NOMO-1 treated with dmso at 0.1 percent for 144 hours (cell line): ENCODE measurements around the gene VGLL4.
"Not testable (repeated sequence)": the region's sequence is repeated elsewhere in the genome, so short reads cannot be mapped to it uniquely, and the experiment has no call there.

ENCODE experiments used
- DNase-seq: peaks from one replicate; lab custom pipeline; 2025; ENCODE audit not compliant: unreplicated experiment; lab: John Stamatoyannopoulos, UW

The VGLL4 gene

DNA sequence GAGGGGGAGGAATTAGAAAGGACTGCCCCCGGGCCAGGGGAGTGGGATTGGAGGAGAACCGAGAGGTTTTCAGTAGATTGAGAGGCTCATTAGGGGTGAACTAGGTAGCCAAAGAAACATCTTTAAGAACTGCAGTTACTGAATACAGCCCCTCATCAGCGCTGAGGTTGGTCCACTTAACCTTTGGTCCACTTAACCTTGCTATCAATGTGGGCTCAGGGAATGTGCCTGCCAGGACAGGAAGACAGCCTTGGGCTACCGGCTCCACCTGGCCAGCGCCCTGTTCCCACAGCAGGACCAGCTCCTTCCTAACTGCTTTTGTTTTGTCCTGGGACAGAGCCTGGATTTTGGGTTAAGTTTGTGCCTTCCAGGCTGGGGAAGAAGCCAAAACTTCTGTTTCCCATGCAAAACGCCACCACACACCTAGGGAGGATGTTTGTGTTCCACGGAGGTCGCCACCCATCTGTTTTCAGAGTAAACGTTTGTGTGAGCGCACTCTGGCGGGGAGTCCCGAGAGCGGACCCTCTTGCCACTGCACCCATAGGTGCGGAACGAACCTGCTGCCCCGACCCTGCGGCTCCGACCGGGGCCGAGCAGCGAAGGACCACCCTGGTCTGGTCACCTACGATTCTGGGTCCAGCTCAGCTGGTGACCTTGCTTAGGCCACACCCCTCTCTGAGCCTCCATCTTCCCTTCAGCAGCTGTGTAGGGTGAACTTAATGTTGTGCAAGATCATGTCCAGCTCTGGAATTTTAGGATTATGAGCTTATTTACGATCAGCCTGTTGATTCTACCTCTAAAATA lies 107.4 kb downstream of the VGLL4 start:
- DNase-seq = no peak

DNA sequence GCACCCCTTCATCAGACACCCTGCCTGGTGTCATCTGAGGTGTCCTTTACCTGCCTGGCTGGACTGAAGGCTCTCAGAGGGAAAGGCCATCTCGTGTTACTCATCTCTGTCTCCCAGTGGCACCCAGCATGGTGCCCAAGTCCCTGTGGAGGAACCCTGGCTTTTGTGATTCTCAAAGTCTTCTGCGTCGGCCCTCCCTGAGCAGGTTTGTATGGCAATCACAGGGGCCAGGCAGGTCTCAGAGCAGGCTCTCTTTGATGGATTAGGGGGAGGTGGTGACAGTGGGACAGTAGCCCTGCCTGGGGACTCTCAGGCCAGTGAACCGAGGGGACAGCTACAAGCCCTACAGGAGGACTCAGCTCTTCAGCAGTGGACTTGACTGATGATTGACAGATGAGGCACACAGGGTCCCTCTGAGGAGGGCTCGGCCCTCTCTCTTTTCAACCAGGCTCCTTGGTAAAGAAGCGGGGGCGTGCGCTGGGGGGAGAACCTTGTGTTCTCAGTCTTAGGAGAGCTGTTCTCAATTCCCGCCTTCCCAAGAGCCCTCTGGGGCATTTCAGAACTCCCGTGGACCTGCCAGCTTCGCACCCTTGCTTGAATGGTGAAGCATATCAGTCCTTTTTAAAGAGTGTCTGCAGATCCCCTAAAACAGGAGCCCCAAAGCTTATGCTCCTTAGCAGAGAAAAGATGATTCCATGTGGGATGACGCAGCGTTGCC lies 108.3 kb downstream of the VGLL4 start:
- DNase-seq = no peak

DNA sequence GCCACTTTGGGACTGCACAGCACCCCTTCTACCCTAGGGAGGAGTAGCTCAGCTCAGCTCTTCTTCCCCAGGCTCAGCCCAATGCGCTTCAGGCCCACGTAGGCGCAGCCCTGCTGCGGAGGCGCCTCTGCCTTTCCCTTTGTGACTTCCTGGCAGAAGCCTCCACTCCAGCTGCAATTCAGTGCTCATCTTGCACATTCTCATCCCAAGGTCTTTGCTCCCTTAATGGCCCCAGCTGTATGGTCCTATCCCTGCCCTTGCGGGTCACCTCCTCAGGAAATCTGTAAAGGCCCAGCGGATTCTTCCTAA lies 109.0 kb downstream of the VGLL4 start:
- no peak for DNase-seq

DNA sequence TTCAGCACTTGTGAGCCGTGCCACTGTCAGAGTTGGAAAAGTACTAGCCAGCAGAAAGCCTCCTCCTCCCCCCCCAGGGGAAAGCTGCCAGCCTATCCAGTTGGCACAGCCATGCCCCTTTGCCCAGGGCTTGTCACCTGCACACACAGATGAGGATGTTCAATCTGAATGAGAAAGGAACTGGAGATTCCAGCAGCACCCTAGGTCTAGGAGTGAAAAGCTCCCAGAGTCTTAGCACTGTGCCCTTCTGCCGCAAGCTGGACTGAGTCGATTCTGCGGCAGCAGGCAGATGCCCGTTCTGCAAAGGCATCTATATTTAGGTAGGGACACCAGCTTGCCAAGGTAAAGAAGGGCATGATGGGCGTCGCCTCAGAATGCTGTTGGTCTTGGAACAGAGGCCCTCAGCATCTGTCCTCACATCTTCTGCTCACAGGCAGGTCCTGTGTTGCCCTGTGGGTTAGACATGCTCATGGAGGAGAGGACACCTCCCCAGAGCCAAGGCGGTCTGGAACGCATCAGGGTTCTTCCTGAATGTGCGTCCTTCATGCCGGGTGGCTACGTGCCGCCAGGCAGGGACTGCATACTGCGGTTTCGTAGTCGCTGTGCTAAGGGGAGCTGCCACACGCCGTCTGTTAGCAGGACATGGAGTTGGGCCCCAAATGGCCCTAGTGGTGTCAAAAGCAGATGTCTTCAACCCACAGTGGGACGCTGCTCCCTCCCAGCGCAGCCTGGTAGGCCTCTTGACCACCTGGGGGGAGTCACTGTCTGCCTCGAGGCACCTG lies 109.5 kb downstream of the VGLL4 start:
- DNase-seq = no peak

DNA sequence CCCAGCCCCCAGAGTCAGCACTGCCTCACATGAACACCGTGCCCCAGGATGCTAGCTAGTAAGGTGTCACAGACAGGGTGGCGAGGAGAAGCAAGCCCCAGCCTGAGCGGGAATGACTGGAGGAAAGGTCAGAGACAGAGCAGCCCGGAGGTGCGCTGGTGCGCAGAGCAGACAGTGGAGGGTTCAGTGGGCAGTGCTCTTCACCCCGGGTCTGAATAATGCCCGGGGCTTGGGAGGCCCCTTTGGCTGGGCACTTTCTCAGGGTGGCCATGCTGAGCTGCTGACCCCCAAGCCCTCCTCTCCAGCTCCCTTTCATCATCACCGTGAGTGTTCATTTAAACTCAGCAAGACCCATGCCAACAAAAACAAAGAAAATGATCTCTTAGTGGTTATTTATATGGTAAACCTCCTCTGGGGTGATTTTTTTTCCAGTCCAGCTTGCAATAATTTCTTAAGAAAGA lies 110.8 kb downstream of the VGLL4 start:
- DNase-seq = no peak

DNA sequence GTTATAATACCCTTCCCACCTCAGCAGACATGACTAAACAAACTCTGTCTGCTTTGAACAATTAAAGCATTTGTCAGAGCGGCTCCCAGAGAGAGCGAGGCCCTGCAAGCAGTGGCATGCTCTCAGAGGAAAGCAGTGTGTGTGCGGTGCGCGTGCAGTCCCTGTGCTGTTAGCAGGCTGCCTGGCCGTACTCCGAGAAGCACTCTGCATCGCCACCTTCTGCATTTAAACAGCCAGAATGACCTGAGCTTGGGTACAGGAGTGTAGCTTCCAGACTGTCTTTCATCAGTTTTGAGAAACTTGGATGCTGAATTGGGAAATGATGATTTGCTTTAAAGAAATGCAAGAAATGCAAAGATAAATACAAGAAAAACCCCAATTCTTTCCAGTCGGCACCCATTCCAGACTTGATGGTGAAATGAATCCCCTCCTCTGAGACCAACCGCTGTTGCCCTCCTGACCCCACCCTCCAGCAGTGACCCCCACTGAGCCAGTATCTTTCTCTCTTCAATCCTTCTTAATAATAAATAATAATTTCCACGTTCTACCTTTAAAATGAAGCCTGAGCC lies 113.5 kb downstream of the VGLL4 start:
- no peak for DNase-seq

DNA sequence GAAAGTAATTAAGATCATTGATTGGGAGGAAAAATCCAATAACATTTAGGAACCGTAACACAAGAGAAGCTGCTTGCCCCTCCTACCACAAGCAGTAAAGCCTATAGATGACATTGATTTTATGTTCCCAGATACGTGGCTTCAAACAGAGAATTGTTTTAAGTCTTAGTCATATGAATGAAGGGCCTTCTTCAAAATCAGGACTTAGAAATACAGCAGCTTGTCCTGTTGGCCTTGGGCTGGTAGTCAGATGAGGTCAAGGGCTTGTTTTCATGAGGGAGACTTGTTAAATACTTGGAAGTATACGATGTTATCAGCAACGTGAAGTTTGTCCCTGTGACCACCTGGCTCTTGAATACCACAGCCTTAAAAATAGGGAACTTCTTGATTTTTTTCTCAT lies 114.4 kb downstream of the VGLL4 start:
- no peak for DNase-seq

DNA sequence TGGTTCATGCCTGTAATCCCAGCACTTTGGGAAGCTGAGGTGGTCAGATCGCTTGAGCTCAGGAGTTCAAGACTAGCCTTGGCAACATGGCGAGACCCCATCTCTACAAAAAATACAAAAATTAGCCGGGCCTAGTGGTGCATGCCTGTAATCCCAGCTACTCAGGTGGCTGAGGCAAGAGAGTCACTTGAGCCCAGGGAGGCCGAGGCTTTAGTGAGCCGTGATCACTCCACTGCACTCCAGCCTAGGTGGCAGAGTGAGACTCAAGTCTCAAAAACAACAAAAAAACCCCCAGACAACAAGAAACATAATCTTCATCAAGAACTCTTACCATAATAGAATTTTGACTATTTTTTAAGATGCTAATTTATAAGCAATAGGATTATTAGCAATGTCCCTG lies 117.6 kb downstream of the VGLL4 start:
- DNase-seq = not testable (repeated sequence)

DNA sequence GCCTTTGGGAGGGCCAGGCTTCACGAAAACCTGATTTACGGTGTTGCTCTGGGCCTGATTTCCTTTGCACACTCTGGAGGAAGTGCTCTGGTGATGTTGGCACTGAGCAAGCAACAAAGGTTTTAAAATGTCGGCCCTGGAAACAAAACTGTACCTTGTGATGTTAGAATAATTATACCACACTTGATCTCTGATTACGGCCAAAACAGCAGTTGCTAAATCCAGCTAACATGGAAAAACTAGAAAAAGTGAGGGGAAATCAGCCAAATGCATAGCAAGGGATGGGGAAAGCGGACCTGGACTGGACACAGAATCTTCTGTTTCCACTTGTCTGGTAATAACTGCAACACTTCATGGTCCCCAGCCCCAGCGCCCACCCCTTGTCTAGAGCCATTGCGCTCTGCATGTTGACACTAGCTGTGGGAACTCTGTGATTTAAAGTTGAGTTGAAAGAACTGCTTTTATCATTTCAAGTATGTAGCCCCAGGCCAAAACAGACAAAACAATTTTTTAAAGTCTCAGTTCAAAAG lies 120.1 kb downstream of the VGLL4 start:
- no peak for DNase-seq

DNA sequence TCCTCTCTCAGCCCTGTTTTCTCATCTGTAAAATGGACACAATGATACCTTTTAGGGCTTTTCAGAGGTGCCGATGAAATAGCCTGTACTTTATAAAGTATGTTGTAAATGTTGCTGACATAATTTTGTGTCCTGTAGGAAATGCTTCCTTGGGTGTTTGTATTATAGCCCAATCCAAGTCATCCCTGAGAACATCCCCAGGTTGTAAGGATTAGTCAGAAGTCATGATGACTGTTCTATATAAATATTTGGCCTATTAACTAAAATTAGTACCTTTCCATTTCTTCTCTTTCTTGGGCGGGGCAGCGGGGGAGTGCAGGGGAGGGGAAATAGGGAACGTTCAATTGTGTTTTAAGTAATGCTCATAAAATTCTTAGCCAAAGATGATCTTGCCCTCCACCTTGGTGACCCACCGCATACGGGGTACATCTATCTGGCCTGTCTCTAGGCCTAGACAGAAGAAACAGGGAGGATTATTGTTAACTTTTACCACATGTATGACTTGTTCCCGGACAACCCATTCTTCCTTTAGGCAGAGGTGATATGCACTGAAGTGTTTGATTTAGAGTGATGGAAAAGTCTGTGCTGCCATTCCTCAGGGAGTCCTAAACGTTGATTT lies 120.7 kb downstream of the VGLL4 start:
- DNase-seq = no peak

DNA sequence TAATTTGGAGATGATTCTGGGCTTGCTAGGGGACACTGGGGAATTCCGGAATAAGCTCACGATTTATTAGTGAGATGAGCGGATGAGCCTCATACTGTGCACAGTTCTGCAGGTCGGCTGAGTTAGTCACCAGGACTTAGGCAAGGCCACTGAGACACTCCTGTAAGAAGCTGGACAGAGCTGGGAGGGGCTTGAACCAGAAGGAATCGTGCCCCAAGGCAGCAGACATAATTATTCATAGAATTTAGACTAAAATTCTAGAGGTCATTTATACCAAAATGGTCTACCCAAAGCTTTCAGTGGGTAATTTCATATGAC lies 121.4 kb downstream of the VGLL4 start:
- no peak for DNase-seq

DNA sequence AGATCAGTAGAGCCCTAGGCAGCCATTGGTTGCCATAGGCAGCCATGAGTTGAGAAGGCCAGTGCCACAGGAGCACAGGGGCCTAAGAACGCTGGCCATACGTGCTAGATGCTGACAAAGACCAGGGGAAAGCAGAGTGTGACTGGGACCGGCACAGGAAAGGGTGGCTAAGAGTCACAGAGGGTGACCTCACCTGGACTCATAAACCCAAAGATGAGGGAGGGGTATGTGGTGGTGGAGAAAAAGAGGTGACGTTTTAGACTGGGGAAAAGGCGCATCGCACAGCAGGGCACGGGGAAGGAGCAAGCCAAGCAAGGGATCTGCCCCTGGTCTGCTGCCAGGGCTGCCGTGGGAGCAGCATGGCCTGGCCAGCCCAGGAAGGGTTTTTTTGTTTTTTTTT lies 122.5 kb downstream of the VGLL4 start:
- no peak for DNase-seq

DNA sequence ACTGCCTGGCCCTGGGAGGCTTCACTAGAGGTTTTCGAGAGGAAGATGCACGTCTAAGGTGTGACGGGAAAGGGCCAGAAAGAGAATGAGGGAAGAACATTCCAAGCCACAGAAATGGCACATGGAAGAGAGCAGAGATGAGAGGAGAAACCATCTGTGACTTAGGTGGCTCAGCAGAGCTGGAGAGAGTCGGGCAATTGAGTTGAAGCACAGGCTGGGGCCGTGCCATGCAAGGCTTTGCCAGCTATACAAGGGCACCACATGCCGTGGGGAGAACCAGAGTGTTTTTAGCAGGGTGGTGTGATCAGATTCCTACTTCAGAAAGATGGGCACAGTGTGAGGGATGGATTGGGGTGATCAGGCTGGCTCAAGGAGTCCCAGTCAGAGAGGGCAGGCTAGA lies 126.1 kb downstream of the VGLL4 start:
- DNase-seq = no peak

DNA sequence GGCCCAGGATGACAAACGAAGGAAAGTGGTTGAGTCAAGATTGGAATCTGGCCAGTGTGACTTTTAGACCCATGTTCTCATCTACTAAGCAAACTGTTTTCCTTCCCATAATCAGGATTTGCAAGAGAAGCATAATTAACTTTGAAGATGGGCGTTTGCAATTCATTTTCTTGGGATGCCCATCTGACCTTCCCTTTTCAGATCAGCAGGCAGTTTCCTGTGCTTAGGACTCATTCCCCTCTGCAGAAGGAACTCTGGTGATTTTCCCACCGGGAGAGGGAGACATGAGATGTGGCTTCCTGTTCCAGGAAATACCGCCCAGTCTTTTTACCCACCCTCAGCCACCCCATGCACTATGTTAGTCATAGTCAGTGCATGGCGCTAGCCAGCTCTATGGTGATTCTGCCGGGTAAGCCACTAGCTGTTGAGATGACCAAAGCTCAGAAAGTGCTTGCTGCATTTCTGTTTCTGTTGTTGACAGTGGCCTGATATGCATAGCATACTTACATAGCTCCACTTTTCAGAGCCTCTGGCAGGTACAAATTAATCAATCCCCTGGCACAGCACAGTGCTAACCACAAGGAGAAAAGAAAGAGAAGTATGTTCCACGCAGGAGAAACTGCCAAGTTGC lies 129.4 kb downstream of the VGLL4 start:
- no peak for DNase-seq

DNA sequence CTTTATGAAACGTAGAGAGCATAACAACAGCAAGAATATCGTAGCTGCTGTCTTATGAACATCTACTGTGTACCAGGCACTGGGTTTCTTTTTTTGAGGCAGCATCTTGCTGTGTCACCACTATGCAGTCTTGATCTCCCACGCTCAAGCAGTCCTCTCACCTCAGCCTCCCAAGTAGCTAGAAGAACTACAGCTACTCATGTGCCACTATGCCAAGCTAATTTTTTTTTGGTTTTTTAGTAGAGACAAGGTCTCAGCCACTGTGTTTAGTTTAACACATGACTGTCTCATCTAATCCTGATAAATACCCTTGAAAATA lies 129.9 kb downstream of the VGLL4 start:
- DNase-seq = no peak

DNA sequence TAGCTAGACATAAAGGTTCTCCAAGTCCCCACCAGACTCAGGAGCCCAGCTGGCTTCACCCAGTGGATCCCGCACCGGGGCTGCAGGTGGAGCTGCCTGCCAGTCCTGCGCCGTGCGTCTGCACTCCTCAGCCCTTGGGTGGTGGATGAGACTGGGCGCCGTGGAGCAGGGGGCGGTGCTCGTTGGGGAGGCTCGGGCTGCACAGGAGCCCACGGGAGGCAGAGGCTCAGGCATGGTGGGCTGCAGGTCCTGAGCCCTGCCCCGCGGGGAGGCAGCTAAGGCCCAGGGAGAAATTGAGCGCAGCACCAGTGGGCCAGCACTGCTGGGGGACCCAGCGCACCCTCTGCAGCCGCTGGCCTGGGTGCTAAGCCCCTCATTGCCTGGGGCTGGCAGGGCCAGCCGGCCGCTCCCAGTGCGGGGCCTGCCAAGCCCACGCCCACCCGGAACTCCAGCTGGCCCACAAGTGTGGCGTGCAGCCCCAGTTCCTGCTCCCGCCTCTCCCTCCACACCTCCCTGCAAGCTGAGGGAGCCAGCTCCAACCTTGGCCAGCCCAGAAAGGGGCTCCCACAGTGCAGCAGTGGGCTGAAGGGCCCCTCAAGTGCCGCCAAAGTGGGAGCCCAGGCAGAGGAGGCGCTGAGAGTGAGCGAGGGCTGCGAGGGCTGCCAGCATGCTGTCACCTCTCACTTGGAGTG lies 130.4 kb downstream of the VGLL4 start:
- not testable (repeated sequence) for DNase-seq

DNA sequence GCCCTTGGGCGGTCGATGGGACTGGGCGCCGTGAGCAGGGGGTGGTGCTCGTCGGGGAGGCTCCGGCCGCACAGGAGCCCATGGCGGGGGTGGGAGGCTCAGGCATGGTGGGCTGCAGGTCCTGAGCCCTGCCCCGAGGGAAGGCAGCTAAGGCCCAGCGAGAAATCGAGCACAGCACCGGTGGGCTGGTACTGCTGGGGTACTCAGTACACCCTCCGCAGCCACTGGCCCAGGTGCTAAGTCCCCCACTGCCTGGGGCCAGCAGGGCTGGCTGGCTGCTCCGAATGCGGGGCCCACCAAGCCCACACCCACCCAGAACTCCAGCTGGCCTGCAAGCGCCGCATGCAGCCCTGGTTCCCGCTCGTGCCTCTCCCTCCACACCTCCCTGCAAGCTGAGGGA lies 132.1 kb downstream of the VGLL4 start:
- not testable (repeated sequence) for DNase-seq

DNA sequence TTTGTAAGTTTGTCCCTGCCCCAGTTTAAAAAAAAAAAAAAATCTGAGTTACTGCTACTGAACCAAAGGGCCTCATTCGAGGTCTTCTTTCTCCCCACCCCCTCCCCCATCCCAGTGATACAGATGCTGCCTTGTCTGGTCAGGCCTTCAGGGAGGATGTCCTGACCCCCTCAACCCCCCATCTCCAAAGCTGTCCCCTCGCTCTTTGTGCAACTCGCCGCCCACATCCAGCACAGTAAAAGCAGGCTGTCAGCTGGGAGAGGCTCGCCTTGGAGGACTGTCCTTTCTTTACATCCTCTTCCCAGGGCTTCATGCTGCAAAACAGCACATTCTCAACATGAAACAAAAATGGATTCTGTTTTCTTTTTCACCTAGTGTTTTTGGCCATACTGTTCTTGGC lies 133.4 kb downstream of the VGLL4 start:
- DNase-seq = no peak

DNA sequence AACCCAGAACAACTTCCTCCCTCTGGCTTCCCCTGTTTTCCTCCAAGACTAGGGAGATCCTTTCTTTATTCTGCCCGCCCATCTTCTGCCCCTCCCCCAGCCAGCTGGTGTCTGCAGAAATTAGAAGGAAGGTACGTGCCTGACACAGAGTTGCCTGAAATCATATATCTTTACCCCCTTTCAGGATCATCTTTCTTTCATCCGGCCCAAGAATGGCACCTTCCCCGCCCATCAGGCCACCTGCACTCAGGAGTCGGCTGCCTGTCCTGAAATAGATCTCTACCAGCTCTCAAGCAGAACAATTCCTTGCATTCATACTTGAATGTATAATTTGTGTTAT lies 133.7 kb downstream of the VGLL4 start:
- DNase-seq = no peak
